Stimulated activated naive CD8-positive, alpha-beta T cell treated with anti-CD3 and anti-CD28 coated beads, Interleukin-15, amount 100 ng/mL, for 72 hours (primary cell): Measurements from ENCODE around the gene HES7.
"Not testable (repeated sequence)": the region's sequence is repeated elsewhere in the genome, so short reads cannot be mapped to it uniquely, and the experiment has no call there.

Source experiments
- ATAC-seq: fragments of 150-1000 bp; cut with Tn5 transposase; 2 replicates; pipeline ENCODE4 v1.10.0; 2021; ENCODE audit warnings: mild to moderate bottlenecking, moderate library complexity
- DNase-seq, 2 donors: peaks; one replicate each; pipeline ENCODE4 v3.0.0; 2021 to 2022
- H3K27ac Mint-ChIP-seq, 2 donors: one replicate each; pipeline ENCODE4 v1.8.0; 2022; ENCODE audit warnings: mild to moderate bottlenecking in 2 of 2, mixed read lengths in 2 of 2, moderate library complexity in 2 of 2
- H3K27me3 Mint-ChIP-seq: one replicate; pipeline ENCODE4 v1.8.0; 2022; ENCODE audit warnings: mixed read lengths
- H3K4me1 Mint-ChIP-seq: one replicate; pipeline ENCODE4 v1.8.0; 2022; ENCODE audit warnings: mild to moderate bottlenecking, mixed read lengths
- H3K4me3 Mint-ChIP-seq, 2 donors: one replicate each; pipeline ENCODE4 v1.8.0; 2022; ENCODE audit warnings: mild to moderate bottlenecking in 2 of 2, mixed read lengths in 2 of 2, moderate library complexity in 1 of 2
- H3K9me3 Mint-ChIP-seq, 2 donors: one replicate each; pipeline ENCODE4 v1.8.0; 2022; ENCODE audit warnings: mixed read lengths in 2 of 2

Gene HES7

GRCh38 chr17:8084250-8084649 lies 39.7 kb downstream of the HES7 start:
- peaks cover 16% of the 10 kb centered on the region for H3K4me1 Mint-ChIP-seq
- H3K9me3 Mint-ChIP-seq: no peaks in the 10 kb centered on the region
- ATAC-seq: no peak
- H3K4me3 Mint-ChIP-seq: no peak overlapping the region
- no peak overlapping the region for H3K27ac Mint-ChIP-seq
- no peak for DNase-seq
- H3K27me3 Mint-ChIP-seq: peaks cover 7% of the 10 kb centered on the region

- H3K4me1 Mint-ChIP-seq: peaks cover 16% of the 10 kb centered on the region
- no peak overlapping the region for H3K4me3 Mint-ChIP-seq
- DNase-seq: no peak
- no peak for ATAC-seq
- no peak overlapping the region for H3K27ac Mint-ChIP-seq
- H3K27me3 Mint-ChIP-seq: no peaks in the 10 kb centered on the region
- H3K9me3 Mint-ChIP-seq: no peaks in the 10 kb centered on the region
These were observed 41.6 kb downstream of the HES7 start for GRCh38 chr17:8082292-8082691.

- no peak overlapping the region for H3K27ac Mint-ChIP-seq
- H3K27me3 Mint-ChIP-seq: no peaks in the 10 kb centered on the region
- no peaks in the 10 kb centered on the region for H3K9me3 Mint-ChIP-seq
- ATAC-seq (no peak), DNase-seq (no peak)
- peaks cover 17% of the 10 kb centered on the region for H3K4me1 Mint-ChIP-seq
- H3K4me3 Mint-ChIP-seq: no peak overlapping the region
These were observed 42.0 kb downstream of the HES7 start for GRCh38 chr17:8081876-8082275.

- peaks cover 24% of the 10 kb centered on the region for H3K4me1 Mint-ChIP-seq
- ATAC-seq: no peak
- DNase-seq: no peak
- H3K9me3 Mint-ChIP-seq: no peaks in the 10 kb centered on the region
- peak overlapping the region in 1 of 2 donors; percentile 31 for H3K27ac Mint-ChIP-seq
- H3K27me3 Mint-ChIP-seq: peaks cover 6% of the 10 kb centered on the region
- H3K4me3 Mint-ChIP-seq: peak overlapping the region; percentile 95 to 97
These were observed 43.1 kb downstream of the HES7 start for GRCh38 chr17:8080799-8081219.

- peaks cover 24% of the 10 kb centered on the region for H3K4me1 Mint-ChIP-seq
- no peak for ATAC-seq
- H3K27me3 Mint-ChIP-seq: peaks cover 11% of the 10 kb centered on the region
- DNase-seq: no peak
- peak overlapping the region; percentile 95 to 97 for H3K4me3 Mint-ChIP-seq
- H3K9me3 Mint-ChIP-seq: no peaks in the 10 kb centered on the region
- H3K27ac Mint-ChIP-seq: no peak overlapping the region
These were observed 43.6 kb downstream of the HES7 start for GRCh38 chr17:8080208-8080798.

GRCh38 chr17:8079291-8080207 lies 44.4 kb downstream of the HES7 start:
- peak; percentile 86 to 88 for DNase-seq
- Mint-ChIP-seq H3K27ac (peak overlapping the region in 1 of 2 donors; percentile 70), H3K4me1 (peaks cover 26% of the 10 kb centered on the region), H3K27me3 (peaks cover 18% of the 10 kb centered on the region), H3K9me3 (no peaks in the 10 kb centered on the region), H3K4me3 (peak overlapping the region; percentile 95 to 97)
- ATAC-seq: peak; percentile 94

- Mint-ChIP-seq H3K27me3 (peaks cover 34% of the 10 kb centered on the region), H3K4me1 (peaks cover 42% of the 10 kb centered on the region)
- not testable (repeated sequence) for H3K9me3 Mint-ChIP-seq, DNase-seq, ATAC-seq, H3K4me3 Mint-ChIP-seq, H3K27ac Mint-ChIP-seq
These were observed 46.0 kb downstream of the HES7 start for GRCh38 chr17:8077939-8078338.

- Mint-ChIP-seq H3K9me3 (no peaks in the 10 kb centered on the region), H3K4me1 (peaks cover 54% of the 10 kb centered on the region), H3K27me3 (peaks cover 47% of the 10 kb centered on the region), H3K4me3 (no peak overlapping the region), H3K27ac (no peak overlapping the region)
- ATAC-seq: no peak
- DNase-seq: no peak
These were observed 47.2 kb downstream of the HES7 start for GRCh38 chr17:8076502-8077266.

GRCh38 chr17:8075574-8076342 lies 48.1 kb downstream of the HES7 start:
- H3K9me3 Mint-ChIP-seq: no peaks in the 10 kb centered on the region

GRCh38 chr17:8075081-8075480 lies 48.8 kb downstream of the HES7 start:
- H3K9me3 Mint-ChIP-seq: no peaks in the 10 kb centered on the region
- peaks cover 42% of the 10 kb centered on the region for H3K4me1 Mint-ChIP-seq
- H3K27ac Mint-ChIP-seq: no peak overlapping the region
- DNase-seq: no peak
- no peak overlapping the region for H3K4me3 Mint-ChIP-seq
- peaks cover 63% of the 10 kb centered on the region for H3K27me3 Mint-ChIP-seq
- no peak for ATAC-seq

More at GRCh38 chr17:8075574-8076342, 48.1 kb downstream of the HES7 start:
- Mint-ChIP-seq H3K27me3 (peaks cover 56% of the 10 kb centered on the region), H3K4me3 (no peak overlapping the region), H3K4me1 (peaks cover 49% of the 10 kb centered on the region), H3K27ac (peak overlapping the region in 1 of 2 donors; percentile 75)
- ATAC-seq: no peak
- no peak for DNase-seq

GRCh38 chr17:8074554-8074953 lies 49.4 kb downstream of the HES7 start:
- H3K27me3 Mint-ChIP-seq: peaks cover 63% of the 10 kb centered on the region
- H3K4me3 Mint-ChIP-seq: peak overlapping the region in 1 of 2 donors; percentile 74
- peaks cover 38% of the 10 kb centered on the region for H3K4me1 Mint-ChIP-seq
- H3K9me3 Mint-ChIP-seq: no peaks in the 10 kb centered on the region
- no peak overlapping the region for H3K27ac Mint-ChIP-seq
- DNase-seq (no peak), ATAC-seq (no peak)

- Mint-ChIP-seq H3K4me1 (peaks cover 38% of the 10 kb centered on the region), H3K4me3 (peak overlapping the region; percentile 74 to 83), H3K27ac (peak overlapping the region; percentile 21 to 57), H3K9me3 (no peaks in the 10 kb centered on the region), H3K27me3 (peaks cover 69% of the 10 kb centered on the region)
- ATAC-seq: peak; percentile 89
- peak; percentile 81 to 84 for DNase-seq
These were observed 50.0 kb downstream of the HES7 start for GRCh38 chr17:8073627-8074484.

- Mint-ChIP-seq H3K4me1 (peaks cover 38% of the 10 kb centered on the region), H3K4me3 (peak overlapping the region; percentile 74 to 83), H3K27ac (peak overlapping the region in 1 of 2 donors; percentile 48), H3K27me3 (peaks cover 76% of the 10 kb centered on the region), H3K9me3 (no peaks in the 10 kb centered on the region)
- DNase-seq (peak; percentile 30 to 32), ATAC-seq (peak; percentile 47)
These were observed 51.0 kb downstream of the HES7 start for GRCh38 chr17:8072729-8073461.

- Mint-ChIP-seq H3K27me3 (peaks cover 76% of the 10 kb centered on the region), H3K27ac (peak overlapping the region in 1 of 2 donors; percentile 4), H3K4me3 (peak overlapping the region; percentile 70 to 74), H3K9me3 (no peaks in the 10 kb centered on the region), H3K4me1 (peaks cover 38% of the 10 kb centered on the region)
- DNase-seq (no peak), ATAC-seq (peak; percentile 13)
These were observed 51.6 kb downstream of the HES7 start for GRCh38 chr17:8072341-8072728.
